Measurements from ENCODE around the gene GALNT7.

The GALNT7 gene

DNA sequence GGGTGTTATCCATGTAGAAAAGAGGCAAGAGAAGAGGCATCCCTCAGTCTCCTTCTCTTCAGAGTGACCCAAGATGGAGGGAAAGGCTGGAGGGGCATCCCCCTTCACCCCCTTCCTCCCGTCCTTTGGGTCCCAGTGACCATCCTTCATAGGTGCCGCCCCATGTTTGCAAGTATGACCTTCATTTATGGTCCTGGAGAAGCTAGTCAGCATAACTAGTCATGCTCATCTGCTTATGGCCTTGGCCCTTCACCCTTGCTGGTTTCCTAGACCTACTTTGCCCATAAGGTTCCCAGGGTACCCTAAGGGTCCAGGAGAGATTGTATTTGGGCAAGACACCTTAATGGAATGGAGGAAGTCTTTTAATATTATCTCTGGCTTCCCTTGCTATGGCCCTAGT is 118.9 kb downstream of the GALNT7 start:
- TF ChIP-seq SIN3A (IDR thresholded peaks at IDR 0.05; ENCODE audit: borderline replicate concordance, insufficient read depth, low read length): no peak

DNA sequence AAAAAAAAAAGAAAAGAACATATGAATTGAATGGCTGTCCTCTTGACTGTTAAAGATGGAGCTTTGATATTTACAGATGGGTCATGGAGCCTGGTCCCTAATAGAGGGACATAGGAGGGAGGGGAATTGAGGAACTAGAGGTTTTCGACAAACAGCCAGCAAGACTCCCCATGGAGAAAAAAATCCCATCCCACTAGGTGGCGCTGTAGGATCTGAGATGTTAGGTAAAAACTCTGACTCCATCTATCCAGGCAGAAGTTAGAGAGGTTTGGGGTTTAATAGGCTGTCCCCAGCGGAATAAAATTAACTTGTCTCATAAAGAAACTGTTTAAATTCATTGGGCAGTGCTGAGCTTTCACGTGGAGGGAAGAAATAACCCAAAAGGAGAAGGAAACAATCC is 119.7 kb downstream of the GALNT7 start:
- TF ChIP-seq FOXP2 (optimal IDR thresholded peaks at IDR 0.05; ENCODE audit: borderline replicate concordance, extremely low read depth, extremely low read length, insufficient read depth) (no peak), TAF1 (IDR thresholded peaks at IDR 0.05; ENCODE audit: borderline replicate concordance, insufficient read depth, low read length) (no peak), SIN3A (IDR thresholded peaks at IDR 0.05; ENCODE audit: borderline replicate concordance, insufficient read depth, low read length) (no peak)

DNA sequence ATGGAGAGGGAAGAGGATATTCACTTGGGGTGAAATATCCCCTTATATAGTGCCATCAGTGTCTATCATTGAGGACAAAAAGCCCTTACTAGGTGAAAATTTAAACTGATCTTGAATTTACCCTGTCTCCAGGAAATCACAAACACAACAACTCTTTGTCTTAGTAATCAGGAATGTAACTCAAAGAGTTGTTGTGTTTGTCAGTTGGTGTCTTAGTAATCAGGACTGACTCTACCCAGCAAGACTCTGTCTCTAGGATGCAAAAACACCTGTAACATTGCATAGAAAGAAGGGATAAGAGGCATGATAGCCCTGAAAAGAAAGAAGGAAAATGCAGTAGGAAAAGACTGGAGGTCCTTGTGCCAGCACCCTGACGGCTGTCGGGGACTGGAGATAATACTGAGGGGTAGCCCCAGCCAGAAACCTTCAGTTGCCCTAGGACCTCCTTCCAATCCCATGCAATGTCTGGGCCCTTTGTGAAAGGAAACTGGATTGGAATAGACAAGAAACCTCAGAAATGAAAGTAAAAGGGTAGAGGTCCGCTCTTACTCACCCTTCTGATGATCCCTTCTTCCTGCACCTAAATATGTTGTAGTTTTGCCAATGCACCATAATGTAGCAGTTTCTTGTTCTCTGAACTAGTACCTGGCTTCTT is 120.2 kb downstream of the GALNT7 start:
- TF ChIP-seq TAF1 (IDR thresholded peaks at IDR 0.05; ENCODE audit: borderline replicate concordance, insufficient read depth, low read length) (no peak), SIN3A (IDR thresholded peaks at IDR 0.05; ENCODE audit: borderline replicate concordance, insufficient read depth, low read length) (no peak), REST (IDR thresholded peaks at IDR 0.05; ENCODE audit: insufficient read depth in 1 of 2, low read depth in 2 of 2, low read length in 2 of 2) (no peak), POLR2AphosphoS5 (IDR thresholded peaks at IDR 0.05; ENCODE audit: low read depth, low read length) (no peak), FOXP2 (optimal IDR thresholded peaks at IDR 0.05; ENCODE audit: borderline replicate concordance, extremely low read depth, extremely low read length, insufficient read depth) (no peak)

DNA sequence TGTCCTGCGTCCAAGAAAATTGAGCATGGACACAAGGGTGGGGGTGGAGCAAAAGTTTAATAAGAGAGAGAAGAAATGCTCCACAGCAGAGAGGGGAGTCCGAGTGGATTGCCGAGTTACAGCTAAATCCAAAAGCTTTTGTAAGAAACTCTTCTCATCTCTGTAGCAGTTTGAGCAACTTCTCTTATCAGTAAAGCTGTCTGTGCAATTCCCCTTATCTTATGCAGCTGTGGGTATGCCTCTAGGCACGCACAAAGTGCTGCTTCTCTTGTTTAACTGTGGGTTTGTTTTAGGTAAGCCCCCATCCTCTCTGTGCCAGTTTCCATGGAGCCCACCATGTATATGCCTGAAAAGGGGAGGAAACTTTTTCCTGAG is 120.7 kb downstream of the GALNT7 start:
- TF ChIP-seq SIN3A (IDR thresholded peaks at IDR 0.05; ENCODE audit: borderline replicate concordance, insufficient read depth, low read length) (no peak), FOXP2 (optimal IDR thresholded peaks at IDR 0.05; ENCODE audit: borderline replicate concordance, extremely low read depth, extremely low read length, insufficient read depth) (no peak), REST (IDR thresholded peaks at IDR 0.05; ENCODE audit: insufficient read depth in 1 of 2, low read depth in 2 of 2, low read length in 2 of 2) (no peak), POLR2AphosphoS5 (IDR thresholded peaks at IDR 0.05; ENCODE audit: low read depth, low read length) (no peak), TAF1 (IDR thresholded peaks at IDR 0.05; ENCODE audit: borderline replicate concordance, insufficient read depth, low read length) (no peak)

DNA sequence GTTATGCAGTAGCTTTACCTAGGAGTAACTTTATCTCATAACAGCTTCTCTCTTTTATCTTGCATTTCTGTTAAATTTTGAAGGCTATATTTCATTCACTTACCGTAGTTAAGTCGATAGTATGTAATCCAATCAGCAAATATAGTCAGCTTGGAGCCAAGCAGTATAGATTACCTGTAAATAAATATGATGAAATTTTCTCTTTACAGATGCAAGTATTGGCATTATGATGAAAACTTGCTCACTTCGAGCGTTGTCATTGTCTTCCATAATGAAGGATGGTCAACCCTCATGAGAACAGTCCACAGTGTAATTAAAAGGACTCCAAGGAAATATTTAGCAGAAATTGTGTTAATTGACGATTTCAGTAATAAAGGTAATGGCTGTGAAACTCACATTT is 123.3 kb downstream of the GALNT7 start:
- TF ChIP-seq TAF1 (IDR thresholded peaks at IDR 0.05; ENCODE audit: borderline replicate concordance, insufficient read depth, low read length): no peak
- no peak for TF ChIP-seq SIN3A (IDR thresholded peaks at IDR 0.05; ENCODE audit: borderline replicate concordance, insufficient read depth, low read length)
- TF ChIP-seq FOXP2 (optimal IDR thresholded peaks at IDR 0.05; ENCODE audit: borderline replicate concordance, extremely low read depth, extremely low read length, insufficient read depth): no peak
- TF ChIP-seq POLR2AphosphoS5 (IDR thresholded peaks at IDR 0.05; ENCODE audit: low read depth, low read length): no peak
- TF ChIP-seq REST (IDR thresholded peaks at IDR 0.05; ENCODE audit: insufficient read depth in 1 of 2, low read depth in 2 of 2, low read length in 2 of 2): no peak

DNA sequence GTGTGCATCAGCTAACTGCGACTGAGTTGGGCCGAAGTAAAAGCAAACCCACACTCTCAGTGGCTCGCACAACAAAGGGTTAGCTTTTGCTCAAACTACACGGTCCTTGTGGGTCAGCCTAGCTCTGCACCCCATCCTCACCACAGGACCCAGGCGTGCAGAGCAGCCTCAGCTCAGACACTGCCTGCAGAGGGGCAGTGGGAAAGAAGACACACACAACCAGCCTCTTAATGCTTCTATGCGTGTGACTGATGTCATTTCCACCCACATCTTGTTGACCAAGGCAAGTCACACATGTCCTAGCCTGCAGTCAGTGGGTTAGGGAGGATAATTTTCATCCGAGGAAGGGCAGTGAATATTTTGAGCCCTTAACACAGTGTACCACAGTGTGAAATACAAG is 125.1 kb downstream of the GALNT7 start:
- no peak for TF ChIP-seq TAF1 (IDR thresholded peaks at IDR 0.05; ENCODE audit: borderline replicate concordance, insufficient read depth, low read length)
- TF ChIP-seq POLR2AphosphoS5 (IDR thresholded peaks at IDR 0.05; ENCODE audit: low read depth, low read length): no peak
- TF ChIP-seq REST (IDR thresholded peaks at IDR 0.05; ENCODE audit: insufficient read depth in 1 of 2, low read depth in 2 of 2, low read length in 2 of 2): no peak
- no peak for TF ChIP-seq FOXP2 (optimal IDR thresholded peaks at IDR 0.05; ENCODE audit: borderline replicate concordance, extremely low read depth, extremely low read length, insufficient read depth)
- TF ChIP-seq SIN3A (IDR thresholded peaks at IDR 0.05; ENCODE audit: borderline replicate concordance, insufficient read depth, low read length): no peak

All from PFSK-1 (cell line).